Measurements from ENCODE around the gene MYOCD.

MYOCD gene

GRCh38 chr17:12712941-12713340 lies 47.3 kb downstream of the MYOCD start:
- no peak for DNase-seq (ENCODE audit: low spot score)

- no peak for DNase-seq (ENCODE audit: low spot score)
These were observed 54.3 kb downstream of the MYOCD start for GRCh38 chr17:12719948-12720347.

- no peak for DNase-seq (ENCODE audit: low spot score)
These were observed 55.9 kb downstream of the MYOCD start for GRCh38 chr17:12721581-12721980.

- DNase-seq (ENCODE audit: low spot score): no peak
These were observed 56.6 kb downstream of the MYOCD start for GRCh38 chr17:12722282-12722681.

- no peak for DNase-seq (ENCODE audit: low spot score)
These were observed 60.4 kb downstream of the MYOCD start for GRCh38 chr17:12726131-12726530.

GRCh38 chr17:12727076-12727760 lies 61.5 kb downstream of the MYOCD start:
- DNase-seq (ENCODE audit: low spot score): no peak

- no peak for DNase-seq (ENCODE audit: low spot score)
These were observed 62.2 kb downstream of the MYOCD start for GRCh38 chr17:12727881-12728280.

GRCh38 chr17:12729086-12729485 lies 63.4 kb downstream of the MYOCD start:
- DNase-seq (ENCODE audit: low spot score): no peak

GRCh38 chr17:12730421-12730820 lies 64.7 kb downstream of the MYOCD start:
- DNase-seq (ENCODE audit: low spot score): no peak

- DNase-seq (ENCODE audit: low spot score): no peak
These were observed 65.3 kb downstream of the MYOCD start for GRCh38 chr17:12730931-12731521.

GRCh38 chr17:12731839-12732238 lies 66.1 kb downstream of the MYOCD start:
- no peak for DNase-seq (ENCODE audit: low spot score)

GRCh38 chr17:12732366-12732765 lies 66.7 kb downstream of the MYOCD start:
- no peak for DNase-seq (ENCODE audit: low spot score)

GRCh38 chr17:12734926-12735325 lies 69.2 kb downstream of the MYOCD start:
- no peak for DNase-seq (ENCODE audit: low spot score)

GRCh38 chr17:12735517-12735916 lies 69.8 kb downstream of the MYOCD start:
- DNase-seq (ENCODE audit: low spot score): no peak

GRCh38 chr17:12736526-12736925 lies 70.8 kb downstream of the MYOCD start:
- DNase-seq (ENCODE audit: low spot score): no peak

- no peak for DNase-seq (ENCODE audit: low spot score)
These were observed 72.2 kb downstream of the MYOCD start for GRCh38 chr17:12737740-12738469.

GRCh38 chr17:12738624-12739023 lies 72.9 kb downstream of the MYOCD start:
- DNase-seq (ENCODE audit: low spot score): no peak

GRCh38 chr17:12739500-12739899 lies 73.8 kb downstream of the MYOCD start:
- DNase-seq (ENCODE audit: low spot score): no peak

GRCh38 chr17:12743046-12743445 lies 77.4 kb downstream of the MYOCD start:
- no peak for DNase-seq (ENCODE audit: low spot score)

GRCh38 chr17:12744298-12744697 lies 78.6 kb downstream of the MYOCD start:
- no peak for DNase-seq (ENCODE audit: low spot score)

GRCh38 chr17:12744786-12745185 lies 79.1 kb downstream of the MYOCD start:
- no peak for DNase-seq (ENCODE audit: low spot score)

- DNase-seq (ENCODE audit: low spot score): no peak
These were observed 79.8 kb downstream of the MYOCD start for GRCh38 chr17:12745486-12745885.

- no peak for DNase-seq (ENCODE audit: low spot score)
These were observed 91.1 kb downstream of the MYOCD start for GRCh38 chr17:12756786-12757185.

Measured in CD4-positive, alpha-beta T cell treated with Interleukin-6 at 100 ng/mL for 8 hours (primary cell).